ENCODE results near the gene MRAS. TPM values are rescaled to one million over a fixed set of nuclear protein-coding genes. Genes with fewer than 3 reads are reported as not detected.

The MRAS gene
- polyA plus RNA-seq, 1 of the 3 experiments (the other 2 are of a cell fraction), result 25.0 TPM

DNA sequence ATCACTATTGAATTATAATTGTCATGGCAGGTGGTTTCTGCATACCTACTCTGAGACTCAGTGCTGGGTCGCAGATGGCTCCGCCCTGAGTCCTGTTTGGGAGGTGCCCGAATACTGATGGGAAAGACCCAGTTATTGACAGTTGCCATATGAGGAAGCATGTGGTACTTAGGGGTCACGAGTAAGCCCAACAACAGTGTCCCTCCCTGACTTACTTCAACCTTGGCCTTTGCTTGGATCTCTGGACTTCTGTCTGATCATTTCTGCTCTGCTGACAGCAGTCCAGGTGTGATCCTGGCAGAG is 16.8 kb downstream of the MRAS start (continued):
- TF ChIP-seq, protein P1, sequence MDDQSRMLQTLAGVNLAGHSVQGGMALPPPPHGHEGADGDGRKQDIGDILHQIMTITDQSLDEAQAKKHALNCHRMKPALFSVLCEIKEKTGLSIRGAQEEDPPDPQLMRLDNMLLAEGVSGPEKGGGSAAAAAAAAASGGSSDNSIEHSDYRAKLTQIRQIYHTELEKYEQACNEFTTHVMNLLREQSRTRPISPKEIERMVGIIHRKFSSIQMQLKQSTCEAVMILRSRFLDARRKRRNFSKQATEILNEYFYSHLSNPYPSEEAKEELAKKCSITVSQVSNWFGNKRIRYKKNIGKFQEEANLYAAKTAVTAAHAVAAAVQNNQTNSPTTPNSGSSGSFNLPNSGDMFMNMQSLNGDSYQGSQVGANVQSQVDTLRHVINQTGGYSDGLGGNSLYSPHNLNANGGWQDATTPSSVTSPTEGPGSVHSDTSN (IDR thresholded peaks at IDR 0.05), result no peak
- TF ChIP-seq GABPA (IDR thresholded peaks at IDR 0.05; ENCODE audit: low read depth) (no peak), POLR2AphosphoS5 (IDR thresholded peaks at IDR 0.05; ENCODE audit: low read depth, low read length) (no peak), FOXM1 (IDR thresholded peaks at IDR 0.05; ENCODE audit: low read depth) (no peak), MAX (IDR thresholded peaks at IDR 0.05; ENCODE audit: low read depth) (no peak), SIN3A (IDR thresholded peaks at IDR 0.05; ENCODE audit: borderline replicate concordance, low read depth, low read length) (no peak), FOXJ3 (CRISPR knock-in tag; IDR thresholded peaks at IDR 0.05) (no peak), GATA2 (CRISPR knock-in tag; IDR thresholded peaks at IDR 0.05) (no peak), ELF1 (IDR thresholded peaks at IDR 0.05) (no peak), MXI1 (IDR thresholded peaks at IDR 0.05; ENCODE audit: low read depth, low read length) (no peak), JUND (IDR thresholded peaks at IDR 0.05) (no peak)

DNA sequence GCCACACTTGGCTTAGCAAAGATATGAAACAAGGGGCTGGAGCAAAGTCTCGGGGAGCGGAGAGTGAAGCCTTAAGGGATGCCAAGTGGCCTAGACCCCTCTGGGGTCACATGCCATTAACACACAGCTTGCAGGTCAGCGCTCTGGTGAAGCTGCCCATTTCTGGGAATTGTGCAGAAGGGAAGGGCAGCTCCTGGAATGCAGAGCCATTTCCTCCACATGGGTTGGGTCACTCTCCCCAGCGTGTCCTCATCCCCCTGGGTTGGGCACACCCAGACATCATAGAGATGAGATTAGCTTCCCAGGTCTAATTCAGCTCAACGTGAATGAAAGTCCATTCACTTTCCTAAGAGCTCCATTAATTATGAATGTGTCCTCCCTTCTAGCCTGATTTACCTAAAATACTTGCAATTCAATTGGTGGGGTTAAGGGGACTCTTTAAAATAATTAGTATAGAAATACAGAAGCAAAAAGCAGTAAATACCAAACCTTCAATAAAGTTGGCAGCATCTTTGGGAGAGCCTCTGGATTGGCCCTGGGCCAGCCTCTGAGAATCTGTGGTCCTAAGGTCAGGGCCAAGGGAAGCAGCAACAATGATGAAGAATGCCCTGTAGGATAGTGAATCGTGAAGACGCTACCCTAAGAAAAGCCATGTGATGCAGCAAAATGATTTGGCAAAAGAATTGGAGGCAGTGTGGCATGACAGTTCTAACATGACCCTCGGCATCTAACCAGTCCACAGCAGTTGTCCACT is 17.8 kb downstream of the MRAS start:
- H3K9me2 ChIP-seq, result no peaks in the 10 kb centered on the region
- H3K4me2 ChIP-seq, result no peak overlapping the region
- H3K79me2 ChIP-seq (ENCODE audit: insufficient read depth), result peaks cover 3% of the 10 kb centered on the region; the same call in 1 of the 2 replicates
- H3K4me3 ChIP-seq (ENCODE audit: low read depth in 2 of 2, low read length in 1 of 2), result no peak overlapping the region
- H3K4me1 ChIP-seq (ENCODE audit: control insufficient read depth in 1 of 2, insufficient read depth in 2 of 2, low read depth in 1 of 2, low read length in 1 of 2), result no peaks in the 10 kb centered on the region
- no peaks in the 10 kb centered on the region for H4K20me1 ChIP-seq (ENCODE audit: insufficient read depth)
- WGBS (ENCODE audit: low lambda C conversion rate), result 81% methylated on average over 6 of the region's 8 CpGs
- POLR2A ChIA-PET, result no interaction called here
- no peak overlapping the region for H2AFZ ChIP-seq (ENCODE audit: low read depth)
- H3K9ac ChIP-seq, result no peak overlapping the region
- TF ChIP-seq CHD2 (IDR thresholded peaks at IDR 0.05; ENCODE audit: low read length, partially characterized antibody) (no peak), FOXJ3 (CRISPR knock-in tag; IDR thresholded peaks at IDR 0.05) (no peak), TCF12 (IDR thresholded peaks at IDR 0.05) (no peak), USF2 (IDR thresholded peaks at IDR 0.05; ENCODE audit: borderline replicate concordance, low read depth, low read length) (no peak), MXI1 (IDR thresholded peaks at IDR 0.05; ENCODE audit: low read depth, low read length) (no peak), GABPA (IDR thresholded peaks at IDR 0.05; ENCODE audit: low read depth) (no peak), RFX5 (IDR thresholded peaks at IDR 0.05; ENCODE audit: low read length) (no peak)
- DNase-seq, result no peak
- no peaks in the 10 kb centered on the region for H3K36me3 ChIP-seq (replicated peaks in 1 of 2; ENCODE audit: control insufficient read depth in 1 of 2, insufficient read depth in 2 of 2, low read length in 1 of 2)
- no peaks in the 10 kb centered on the region for H3K9me3 ChIP-seq
- no peak overlapping the region for H3K27ac ChIP-seq (ENCODE audit: low read depth in 2 of 2, low read length in 1 of 2)
- CTCF ChIA-PET, result no interaction called here
- H3F3A ChIP-seq (replicated peaks; ENCODE audit: insufficient read depth), result no peaks in the 10 kb centered on the region
- no peaks in the 10 kb centered on the region for H3K27me3 ChIP-seq (ENCODE audit: insufficient read depth)

Data from SK-N-SH (cell line).